ENCODE results near the gene ADGRG1.
A peak's percentile ranks its signal among the peaks of the same experiment; 100 is the strongest.
"Not testable (repeated sequence)": the region's sequence is repeated elsewhere in the genome, so short reads cannot be mapped to it uniquely, and the experiment has no call there.

ADGRG1 gene

DNA sequence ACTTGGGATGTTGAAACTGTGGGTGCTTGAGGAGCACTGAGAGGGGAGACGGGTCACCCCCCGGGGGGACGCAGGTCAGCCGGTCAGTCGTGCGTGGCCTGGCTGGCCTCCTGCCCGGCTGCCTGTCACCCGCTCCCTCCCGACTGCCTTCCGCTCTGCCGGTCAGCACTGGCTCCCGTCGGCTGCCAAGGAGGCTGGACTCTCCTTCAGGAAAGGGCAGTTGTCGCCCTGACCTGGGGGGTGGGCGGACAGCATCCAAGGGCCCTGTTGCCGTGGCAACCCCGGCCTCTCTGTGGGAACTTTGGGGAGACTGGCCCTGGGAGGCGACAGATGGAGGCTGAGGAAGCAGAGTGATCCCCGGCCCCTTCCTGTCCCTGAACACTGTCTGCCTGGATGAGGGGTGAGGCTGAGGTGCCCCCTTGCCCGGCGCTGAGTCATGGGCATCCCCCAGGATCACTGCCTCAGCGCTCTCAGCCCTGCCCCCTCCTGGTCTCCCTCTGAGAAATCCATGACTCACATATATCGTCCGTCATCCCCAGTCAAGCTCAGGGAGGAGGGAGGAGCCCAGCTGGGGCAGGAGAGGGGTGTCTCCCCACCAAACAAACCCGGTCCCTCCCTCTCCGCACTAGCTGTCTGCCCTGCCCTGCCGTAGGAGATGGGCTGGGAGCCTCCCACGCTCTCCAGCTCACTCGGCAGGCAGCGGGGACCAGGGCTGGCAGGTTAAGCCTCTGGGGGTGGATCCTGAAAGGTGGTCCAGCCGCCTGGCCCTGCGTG, at the start of gene ADGRG1:
ADGRG1 (plus strand) TSS at position 623 of the 774 bp plus-strand sequence. CDS start 21,658 bp downstream, outside the sequence.
- peak; percentile 78 for DNase-seq

DNA sequence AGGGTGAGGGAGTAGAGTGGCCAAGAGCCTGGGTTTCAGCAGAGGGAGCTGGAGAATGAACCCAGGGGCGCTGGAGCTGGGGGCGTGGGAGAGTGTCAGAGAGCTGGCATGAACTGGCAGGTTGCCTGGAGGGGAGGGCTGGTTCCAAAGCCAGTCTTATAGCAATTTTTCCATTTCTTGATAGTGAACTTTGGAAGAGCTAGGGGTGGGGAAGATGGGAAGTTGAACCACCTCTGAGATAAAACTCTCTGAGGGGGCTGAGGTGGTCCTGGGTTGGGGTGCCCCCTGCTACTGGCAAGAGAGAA, 49.1 kb upstream of the ADGRG1 start:
- DNase-seq, result no peak

DNA sequence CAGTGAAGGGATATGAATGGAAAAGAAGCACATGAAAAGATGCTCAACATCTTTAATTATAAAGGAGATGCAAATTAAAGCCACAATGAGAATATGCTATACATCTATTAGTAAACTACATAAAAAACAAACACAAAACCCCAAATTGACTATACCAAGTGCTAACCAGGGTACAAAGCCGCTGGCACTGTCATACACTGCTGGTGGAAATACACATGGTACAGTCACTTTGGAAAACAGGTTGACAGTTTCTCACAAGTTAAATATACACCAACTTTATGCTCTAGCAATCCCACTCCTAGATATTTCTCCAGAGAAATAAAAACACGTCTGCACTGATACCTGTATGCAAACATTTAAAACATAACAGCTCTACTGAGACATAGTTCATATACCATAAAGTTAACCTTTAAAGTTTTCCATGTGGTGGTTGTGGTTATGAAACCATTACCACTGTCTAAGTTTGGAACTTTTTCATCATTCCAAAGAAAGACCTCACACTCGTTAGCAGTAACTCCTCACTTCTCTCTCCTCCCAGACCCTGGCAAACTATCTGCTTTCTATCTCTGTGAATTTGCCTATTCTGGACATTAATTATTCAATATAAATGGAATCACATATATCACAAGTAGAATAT, 43.3 kb upstream of the ADGRG1 start:
- DNase-seq, result no peak

DNA sequence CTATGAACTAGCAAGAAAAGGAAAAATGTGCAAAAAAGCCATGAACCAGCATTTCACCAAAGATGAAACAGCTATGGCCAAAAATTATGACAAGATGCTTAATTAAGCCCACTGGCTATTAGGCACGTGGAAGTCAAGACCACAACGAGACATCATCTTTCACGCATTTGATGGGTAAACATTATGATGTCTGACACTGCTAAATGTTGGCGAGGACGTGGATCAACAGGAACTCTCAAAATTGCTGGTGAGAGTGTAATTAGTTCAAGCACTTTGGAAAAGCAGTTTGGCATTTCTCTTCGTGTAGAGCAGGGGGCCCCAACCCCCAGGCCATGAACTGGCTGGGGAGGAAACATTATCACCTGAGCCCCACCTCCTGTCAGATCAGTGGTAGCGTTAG, 39.6 kb upstream of the ADGRG1 start:
- DNase-seq, result no peak

DNA sequence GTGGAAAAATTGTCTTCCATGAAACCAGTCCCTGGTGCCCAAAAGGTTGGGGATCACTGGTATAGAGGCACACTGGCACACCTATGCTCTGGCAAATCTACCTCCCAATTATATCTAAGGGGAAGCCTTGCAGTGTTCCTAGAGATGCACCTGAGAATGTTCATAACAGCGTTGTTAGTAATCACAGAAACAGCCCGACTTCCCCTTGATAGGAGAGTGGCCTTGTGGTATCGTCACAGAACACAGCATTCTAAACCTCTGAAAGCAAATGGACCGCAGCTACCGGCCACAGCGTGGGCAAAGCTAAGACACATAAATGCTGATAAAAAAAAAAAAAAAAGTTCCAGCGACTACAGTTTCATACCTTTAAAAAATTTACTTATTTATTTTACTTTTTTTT, 39.1 kb upstream of the ADGRG1 start:
- DNase-seq, result no peak

DNA sequence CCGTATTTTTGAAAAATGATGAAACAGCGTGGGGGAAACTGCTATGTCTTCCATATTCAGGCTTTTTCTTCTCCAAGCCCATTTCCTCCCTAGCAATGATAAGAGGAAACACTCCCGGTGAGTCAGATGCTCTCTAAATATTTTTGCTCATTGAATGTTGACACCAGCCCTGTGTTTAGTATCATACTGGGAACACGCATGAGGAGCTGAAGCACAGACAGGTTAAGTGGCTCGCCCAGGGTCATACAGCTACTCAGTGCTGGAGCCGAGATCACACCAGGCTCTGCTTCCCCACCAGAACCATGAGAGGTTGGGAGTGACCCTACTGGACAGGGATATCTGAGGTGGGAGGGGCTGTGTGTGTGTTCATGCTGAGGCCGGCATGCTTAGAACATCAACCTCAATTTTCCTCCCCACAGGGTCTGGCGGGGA, 37.8 kb upstream of the ADGRG1 start:
- no peak for DNase-seq

DNA sequence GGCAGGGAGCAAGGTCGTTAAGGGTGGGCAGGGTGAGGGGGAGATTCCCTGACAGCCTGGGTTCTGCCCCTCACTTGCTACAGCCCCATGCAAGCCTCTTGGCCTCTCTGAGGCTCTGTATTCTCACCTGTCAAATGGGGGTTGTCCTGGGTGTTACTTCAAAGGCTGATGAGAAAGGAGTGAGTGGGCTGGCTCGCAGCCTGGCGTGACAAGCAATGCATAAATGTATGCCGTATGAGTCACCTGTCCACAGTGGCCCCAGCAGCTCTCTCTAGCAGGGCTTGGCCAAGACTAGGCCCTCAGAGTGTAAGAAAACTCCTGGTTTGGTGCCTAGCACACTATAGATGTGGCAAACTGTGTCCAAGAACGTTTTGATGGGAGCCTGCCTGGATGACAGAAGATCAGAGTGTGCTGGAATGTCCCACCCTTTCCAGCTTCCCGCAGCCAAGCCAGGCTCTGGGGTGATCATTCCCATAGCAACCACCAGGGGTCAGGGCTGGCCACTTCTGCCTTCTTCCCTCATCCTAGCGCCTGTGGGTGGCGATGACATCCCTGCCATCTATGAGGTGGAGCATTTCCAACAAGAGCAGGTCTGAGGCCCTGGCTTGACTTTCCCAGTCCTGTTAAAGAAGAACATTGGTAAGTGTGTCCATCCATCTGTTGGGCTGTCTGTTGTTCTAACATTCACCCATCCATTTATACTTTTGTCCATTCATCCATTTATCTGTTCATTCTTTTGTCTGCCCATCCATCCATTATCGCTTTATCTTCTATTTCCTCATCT, 37.2 kb upstream of the ADGRG1 start:
- DNase-seq, result peak; percentile 86

DNA sequence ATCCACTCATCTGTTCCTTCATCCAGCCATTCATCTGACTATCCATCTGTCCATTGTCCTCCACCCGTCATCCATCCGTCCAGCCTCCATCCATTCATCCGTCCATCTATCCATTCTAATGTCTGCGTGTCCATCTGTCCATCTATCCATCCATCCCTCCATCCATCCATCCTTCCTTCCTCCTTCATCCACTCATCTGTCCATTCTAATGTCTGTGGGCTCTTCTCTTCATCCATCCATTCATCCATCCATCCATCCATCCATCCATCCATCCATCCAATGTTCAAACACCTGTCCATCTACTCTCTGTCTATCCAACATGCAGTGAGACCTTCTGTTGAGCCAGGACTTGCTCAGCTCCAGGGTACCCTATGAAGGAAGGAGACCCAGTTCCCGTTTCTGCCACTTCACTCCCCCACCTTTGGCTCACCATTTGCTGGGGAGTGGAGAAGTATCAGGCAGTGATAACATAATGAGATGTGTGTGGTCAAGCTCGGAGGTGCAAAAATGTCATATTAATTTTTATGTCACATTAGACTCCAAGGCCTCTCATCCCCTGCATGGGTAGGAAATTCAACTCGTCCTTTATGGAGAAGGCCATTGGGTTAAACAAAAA, 36.5 kb upstream of the ADGRG1 start:
- DNase-seq, result no peak

DNA sequence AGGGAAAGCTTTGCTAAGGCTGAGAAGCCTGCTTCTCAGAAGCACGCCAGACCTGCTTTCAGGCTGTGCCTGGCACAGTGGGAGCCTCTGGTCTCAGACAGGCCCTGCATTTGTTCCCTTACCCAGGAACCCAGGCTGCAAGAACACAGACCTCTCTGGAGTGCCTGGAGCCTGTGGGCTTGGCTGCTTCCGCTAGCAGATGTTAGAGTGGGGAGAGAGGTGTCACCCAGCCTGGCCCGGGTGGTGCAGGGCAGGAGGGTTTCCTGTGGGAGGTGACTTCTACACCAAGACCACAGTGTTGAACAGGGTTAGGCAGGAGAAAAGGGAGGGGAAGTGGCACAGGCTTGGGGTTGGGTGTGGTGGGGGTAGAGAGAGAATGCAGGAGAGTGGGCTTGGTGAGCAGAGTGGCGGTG, 35.8 kb upstream of the ADGRG1 start:
- peak; percentile 72 for DNase-seq

DNA sequence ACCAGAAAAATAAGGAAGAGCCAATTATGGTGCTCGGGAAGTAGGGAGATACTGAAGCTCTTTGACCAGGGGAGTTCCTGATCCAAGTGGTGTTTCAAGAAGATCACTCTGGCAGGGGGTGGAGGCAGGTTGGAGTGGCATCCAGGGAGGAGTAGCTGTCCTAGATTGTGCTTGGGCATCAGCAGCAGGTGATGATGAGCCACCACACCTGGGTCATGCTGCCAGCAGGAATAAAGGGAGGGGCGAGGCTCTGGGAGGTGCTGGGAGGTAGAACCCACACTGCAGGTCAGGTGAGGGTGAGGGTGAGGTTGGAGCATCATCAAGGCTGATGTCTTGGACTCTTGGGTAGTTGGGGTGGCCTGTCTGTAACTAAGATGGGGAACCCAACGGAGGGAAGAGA, 35.4 kb upstream of the ADGRG1 start:
- no peak for DNase-seq

DNA sequence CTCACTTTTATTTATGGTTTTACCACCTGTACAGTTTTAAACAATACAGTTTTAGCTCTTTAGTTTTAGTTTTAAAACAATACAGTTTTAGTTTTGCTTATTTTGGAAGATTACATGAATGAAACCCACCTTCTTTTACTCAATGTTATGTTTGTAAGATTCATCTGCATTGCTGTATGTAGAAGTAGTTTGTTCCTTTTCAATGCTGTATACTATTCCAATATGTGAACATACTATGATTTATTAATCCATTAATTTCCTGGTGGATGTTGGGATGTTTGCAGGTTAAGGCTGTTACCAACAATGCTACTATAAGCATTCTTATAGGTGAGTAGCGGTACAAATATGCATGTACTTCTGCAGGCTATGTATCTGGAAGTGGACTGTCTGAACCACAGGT, 34.4 kb upstream of the ADGRG1 start:
- no peak for DNase-seq

DNA sequence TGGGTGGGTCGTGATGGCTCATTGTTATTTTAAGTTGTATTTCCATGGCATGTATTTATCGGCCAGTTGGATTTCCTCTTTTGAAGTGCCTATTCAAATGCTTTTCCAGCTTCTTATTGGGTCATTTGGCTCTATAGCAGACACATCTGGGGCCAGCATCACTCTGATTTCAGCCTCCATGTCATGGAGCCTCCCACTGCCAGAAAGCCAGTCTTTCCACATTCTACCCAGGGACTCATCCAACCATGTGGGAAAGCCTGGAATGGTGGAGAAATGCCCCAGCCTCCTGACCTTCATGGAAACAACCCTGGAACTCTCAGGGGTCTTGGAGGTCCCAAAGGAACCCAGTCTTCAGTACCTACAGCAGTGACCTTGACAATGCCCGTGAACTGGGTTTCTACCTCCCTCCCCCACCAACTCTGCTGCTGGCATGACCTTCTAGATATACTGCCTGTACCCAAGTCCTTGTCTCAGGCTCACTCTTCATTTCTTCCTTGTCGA, 33.8 kb upstream of the ADGRG1 start:
- no peak for DNase-seq

DNA sequence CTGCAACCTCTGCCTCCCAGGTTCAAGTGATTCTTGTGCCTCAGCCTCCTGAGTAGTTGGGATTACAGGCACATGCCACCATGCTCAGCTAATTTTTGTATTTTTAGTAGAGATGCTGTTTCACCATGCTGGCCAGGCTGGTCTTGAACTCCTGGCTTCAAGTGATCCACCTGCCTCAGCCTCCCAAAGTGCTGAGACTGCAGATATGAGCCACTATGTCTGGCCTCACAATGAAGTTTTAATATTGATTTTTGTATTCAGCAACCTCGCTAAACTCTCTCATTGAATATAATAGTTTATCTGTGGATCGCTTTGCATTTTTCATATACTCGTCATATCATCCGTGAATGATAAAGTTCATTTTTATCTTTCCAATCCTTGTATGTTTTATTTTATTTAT, 32.2 kb upstream of the ADGRG1 start:
- DNase-seq, result not testable (repeated sequence)

DNA sequence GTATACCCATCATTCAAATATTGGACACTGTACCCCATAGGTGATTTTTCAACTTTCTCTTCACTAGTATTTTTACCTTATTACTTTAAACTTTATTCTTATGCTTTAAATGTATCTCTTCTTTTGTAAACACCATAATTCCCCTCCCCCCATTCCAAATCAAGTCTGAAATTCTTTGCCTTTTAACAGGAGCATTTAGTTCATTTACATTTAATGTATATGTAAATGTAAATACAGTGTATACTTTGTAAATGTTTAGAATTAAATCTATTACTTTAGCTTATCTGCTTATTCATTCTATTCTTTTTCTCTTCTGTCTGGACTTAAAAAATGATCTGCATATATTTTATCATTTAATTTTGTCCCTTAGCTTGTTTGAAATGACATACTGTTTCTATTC, 30.0 kb upstream of the ADGRG1 start:
- no peak for DNase-seq

DNA sequence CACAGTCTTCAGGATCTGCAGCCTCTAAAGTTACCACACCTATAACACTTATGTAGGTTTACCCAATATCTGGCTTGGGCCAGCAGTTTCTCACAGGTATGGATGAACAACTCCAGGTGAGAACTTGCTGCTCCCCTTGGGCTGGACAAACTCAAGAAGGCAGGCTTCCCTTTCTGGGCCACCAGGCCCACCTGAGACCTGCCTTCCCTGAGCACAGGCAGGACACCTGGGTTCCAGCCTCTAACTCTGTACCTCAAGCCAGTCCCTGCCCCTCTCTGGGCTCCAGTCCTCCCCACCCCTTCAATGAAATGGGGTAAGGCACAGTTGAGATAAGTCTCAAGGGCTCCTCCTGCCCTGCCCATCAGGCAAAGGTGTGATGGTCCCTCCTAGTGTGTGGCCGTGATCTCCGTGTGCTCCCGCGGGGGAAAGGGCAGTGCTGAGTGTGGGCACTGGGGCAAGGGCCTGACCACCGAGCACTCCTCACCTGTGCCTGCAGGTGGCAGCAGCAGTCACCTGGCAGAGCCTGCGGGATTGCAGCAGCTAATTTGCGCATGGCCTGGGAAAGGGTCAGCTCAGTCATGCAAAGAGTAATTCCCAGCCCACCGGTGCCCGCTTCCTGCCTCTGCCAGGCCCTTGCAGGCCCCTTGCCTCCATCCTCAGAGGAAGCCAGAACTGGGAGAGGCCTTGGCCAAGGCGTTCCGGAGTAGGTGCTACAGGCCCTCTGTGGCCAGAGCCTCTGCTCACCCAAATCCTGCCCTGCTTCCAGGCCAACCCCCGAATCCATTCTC, 28.2 kb upstream of the ADGRG1 start:
- DNase-seq, result peak; percentile 68

DNA sequence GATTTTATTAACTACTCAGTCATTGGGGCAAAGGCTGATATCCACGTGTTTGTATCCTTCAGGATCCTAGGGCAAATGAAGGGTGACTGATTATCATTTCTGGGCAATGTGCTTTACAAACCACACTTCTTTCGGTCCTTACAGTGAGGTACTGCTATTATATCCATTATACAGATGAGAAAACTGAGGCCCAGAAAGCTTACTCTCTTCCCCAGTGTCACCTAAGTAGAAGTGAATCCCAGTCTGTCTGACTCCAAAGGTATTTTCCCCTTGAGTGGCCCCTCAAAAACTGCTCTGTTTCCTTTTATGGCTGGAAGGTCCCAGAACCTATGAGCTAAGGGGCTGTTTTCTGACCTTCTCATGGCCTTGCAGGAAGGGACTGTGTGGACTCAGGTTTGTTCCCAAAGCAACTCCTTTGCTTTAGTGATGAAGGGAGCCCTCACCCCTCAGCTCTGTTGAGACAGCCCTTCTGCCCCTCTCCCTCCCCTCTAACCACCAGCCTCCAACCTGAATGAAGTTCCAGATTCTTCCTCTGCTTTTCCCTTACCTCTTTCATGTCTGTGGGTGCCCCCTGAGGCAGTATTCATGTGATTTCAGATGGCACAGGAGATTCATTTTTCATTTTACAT, 27.4 kb upstream of the ADGRG1 start:
- no peak for DNase-seq

DNA sequence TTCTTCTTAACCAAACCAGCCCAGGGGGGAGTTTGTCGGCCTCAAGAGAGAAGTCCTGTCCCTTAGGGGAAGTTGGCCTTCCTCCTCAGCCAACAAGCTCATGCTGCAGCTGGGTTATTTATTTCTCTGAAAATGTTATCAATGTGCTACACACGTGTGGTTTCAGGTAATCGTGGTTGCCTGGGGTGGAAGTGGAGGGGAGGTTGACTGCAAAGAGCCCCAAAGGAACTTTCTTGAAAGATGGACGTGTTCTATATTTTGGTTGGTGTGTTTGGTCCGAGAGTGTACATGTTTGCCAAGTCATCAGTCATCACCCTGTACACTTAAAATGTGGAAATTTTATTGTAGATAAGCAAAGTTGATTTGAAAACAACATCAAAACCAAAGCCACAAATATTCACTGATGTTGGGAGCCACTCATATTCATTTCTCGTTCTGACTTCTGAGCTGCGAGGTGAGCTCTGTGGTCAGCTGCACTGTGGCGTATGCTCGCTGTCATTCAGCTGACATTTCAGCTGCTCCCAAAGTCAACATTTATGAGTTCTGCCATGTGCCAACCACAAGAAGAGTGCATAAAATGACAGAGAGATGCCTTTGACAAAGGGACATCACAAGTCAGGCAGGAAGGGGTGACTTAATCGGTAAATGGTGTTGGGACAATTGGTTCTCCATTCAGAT, 26.5 kb upstream of the ADGRG1 start:
- DNase-seq, result peak; percentile 78

DNA sequence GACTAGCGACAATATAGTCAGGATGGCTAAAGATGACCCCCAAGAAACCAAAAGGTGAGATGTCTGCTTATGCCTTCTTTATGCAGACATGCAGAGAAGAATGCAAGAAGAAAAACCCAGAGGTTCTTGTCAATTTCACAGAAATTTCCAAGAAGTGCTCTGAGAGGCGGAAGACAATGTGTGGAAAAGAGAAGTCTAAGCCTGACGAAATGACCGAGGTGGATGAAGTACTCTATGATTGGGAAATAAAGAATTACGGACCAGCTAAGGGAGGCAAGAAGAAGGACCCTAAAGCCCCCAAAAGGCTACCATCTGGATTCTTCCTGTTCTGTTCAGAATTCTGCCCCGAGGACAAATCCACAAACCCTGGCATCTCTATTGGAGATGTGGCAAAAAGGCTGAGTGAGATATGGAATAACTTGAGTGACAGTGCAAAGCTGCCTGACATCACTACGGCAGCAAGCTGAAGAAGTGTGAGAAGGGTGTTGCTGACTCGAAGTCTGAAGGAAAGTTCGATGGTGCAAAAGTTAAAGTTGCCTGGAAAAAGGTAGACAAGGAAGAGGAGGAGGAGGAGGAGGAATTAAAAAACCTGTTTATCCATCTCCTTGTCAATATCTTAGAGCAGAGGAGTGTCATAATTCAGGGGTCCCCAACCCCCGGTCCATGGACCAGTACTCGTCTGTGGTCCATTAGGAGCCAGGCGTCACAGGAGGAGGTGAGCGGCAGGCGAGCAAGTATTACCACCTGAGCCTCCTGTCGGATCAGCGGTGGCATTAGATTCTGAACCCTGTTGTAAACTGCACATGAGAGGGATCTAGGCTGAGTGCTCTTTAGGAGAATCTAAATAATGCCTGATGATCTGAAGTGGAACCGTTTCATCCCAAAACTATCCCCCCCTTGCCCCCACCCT, 25.1 kb upstream of the ADGRG1 start:
- no peak for DNase-seq

DNA sequence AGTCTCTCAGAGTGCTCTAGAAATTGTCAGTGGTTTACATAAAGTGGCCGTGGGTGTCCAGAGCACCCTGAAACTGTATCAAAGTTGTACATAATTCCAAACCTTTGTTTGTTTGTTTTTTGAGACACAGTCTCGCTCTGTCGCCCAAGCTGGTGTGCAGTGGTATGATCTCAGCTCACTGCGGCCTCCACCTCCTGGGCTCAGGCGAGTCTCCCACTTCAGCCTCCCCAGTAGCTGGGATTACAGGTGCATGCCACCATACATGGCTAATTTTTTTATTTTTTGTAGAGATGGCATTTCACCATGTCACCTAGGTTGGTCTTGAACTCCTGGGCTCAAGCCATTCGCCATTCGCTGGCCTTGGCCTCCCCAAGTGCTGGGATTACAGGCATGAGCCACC, 24.3 kb upstream of the ADGRG1 start:
- DNase-seq, result no peak

DNA sequence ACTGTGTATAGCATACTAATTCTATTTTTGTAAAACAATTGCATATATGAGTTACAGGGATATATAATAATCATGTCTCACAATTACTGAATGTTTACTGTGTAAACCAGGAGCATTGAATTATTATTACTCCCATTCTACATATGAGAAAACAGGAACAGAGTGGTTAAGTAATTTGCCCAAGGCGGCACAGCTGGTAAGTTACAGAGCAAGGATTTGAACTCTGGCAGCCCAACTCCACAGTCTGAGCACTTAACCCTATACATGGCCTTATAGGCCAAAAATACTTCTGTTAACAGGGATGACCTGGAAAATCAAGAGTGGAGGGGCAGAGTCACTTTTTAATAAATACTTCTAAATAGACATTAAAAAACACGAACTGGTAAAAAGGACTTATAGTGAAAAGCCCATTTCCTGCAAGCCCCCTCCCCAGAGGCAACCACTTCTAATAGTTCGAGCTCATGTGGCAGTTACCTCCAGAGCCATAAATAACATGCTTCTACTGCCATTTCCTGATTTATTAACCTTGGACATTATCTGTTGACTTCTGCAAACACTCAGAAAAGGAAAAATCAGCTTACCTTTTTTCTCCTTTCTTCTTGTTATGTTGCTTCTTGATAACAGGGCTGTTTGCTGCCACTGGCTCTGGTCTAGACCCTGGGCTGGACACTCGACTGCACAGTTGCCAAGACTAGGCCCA, 22.1 kb upstream of the ADGRG1 start:
- no peak for DNase-seq
